WTC11 (cell line): ENCODE results near the gene DGKH. TPM values are rescaled to one million over a fixed set of nuclear protein-coding genes. Genes with fewer than 3 reads are reported as not detected.
A peak's percentile ranks its signal among the peaks of the same experiment; 100 is the strongest.

Source experiments
- ATAC-seq: fragments of 200-7000 bp; cut with Tn5 transposase; 2 replicates; pipeline ENCODE4 v1.10.0; 2021; ENCODE audit warnings: mild to moderate bottlenecking, moderate library complexity
- CTCF ChIA-PET: fragments of 300-600 bp; sonication (Branson Sonifier 250); formaldehyde crosslinking; loops from one replicate; lab custom pipeline; 2021; ENCODE audit warnings: antibody characterized with exemption; lab: Charles Lee
- POLR2A ChIA-PET: fragments of 350-600 bp; sonication (Branson Sonifier 250); formaldehyde crosslinking; loops from one replicate; lab custom pipeline; 2021; ENCODE audit warnings: antibody characterized with exemption; lab: Charles Lee
- DNase-seq: peaks from one replicate; pipeline ENCODE4 v3.0.0; 2021; ENCODE audit warnings: low spot score
- H3K27ac Mint-ChIP-seq: 2 replicates; pipeline ENCODE4 v1.8.0; 2021; ENCODE audit warnings: mixed read lengths
- H3K27me3 Mint-ChIP-seq: 2 replicates; pipeline ENCODE4 v1.8.0; 2021; ENCODE audit warnings: low read depth, mild to moderate bottlenecking, moderate library complexity, mixed read lengths
- H3K36me3 Mint-ChIP-seq: 2 replicates; pipeline ENCODE4 v1.8.0; 2021; ENCODE audit warnings: mixed read lengths
- H3K4me1 Mint-ChIP-seq: 2 replicates; pipeline ENCODE4 v1.8.0; 2022; ENCODE audit warnings: mixed read lengths
- H3K4me3 Mint-ChIP-seq: 2 replicates; pipeline ENCODE4 v1.8.0; 2021; ENCODE audit warnings: mild to moderate bottlenecking, moderate library complexity, mixed read lengths
- H3K9me3 Mint-ChIP-seq: 2 replicates; pipeline ENCODE4 v1.8.0; 2021; ENCODE audit warnings: mixed read lengths
- ELF4 ChIP-seq: sonication (generic); formaldehyde crosslinking; IDR thresholded peaks from 2 replicates; pipeline ENCODE4 v1.8.1; 2022; ENCODE audit warnings: low read depth, mild to moderate bottlenecking, moderate library complexity, missing genetic modification reagents
- GRHL2 ChIP-seq: fragments of 250-450 bp; sonication (Bioruptor Pico); IDR thresholded peaks from 2 replicates; pipeline ENCODE4 v1.8.0; 2022; ENCODE audit warnings: mild to moderate bottlenecking, moderate library complexity; ENCODE audit not compliant: insufficient replicate concordance, severe bottlenecking
- HMGA2 ChIP-seq: fragments of 250-450 bp; sonication (Bioruptor Pico); IDR thresholded peaks from 2 replicates; pipeline ENCODE4 v1.4.0; 2021; ENCODE audit warnings: mild to moderate bottlenecking, moderate library complexity
- TP53 ChIP-seq: sonication (generic); formaldehyde crosslinking; IDR thresholded peaks from 2 replicates; pipeline ENCODE4 v1.8.1; 2023; ENCODE audit warnings: mild to moderate bottlenecking, missing genetic modification reagents
- ZNF121 ChIP-seq: sonication (generic); formaldehyde crosslinking; IDR thresholded peaks from 2 replicates; pipeline ENCODE4 v1.8.0; 2023; ENCODE audit warnings: missing genetic modification reagents
- total RNA-seq: library from RNA; stranded (reverse); gene quantifications from 3 replicates; pipeline ENCODE4 v1.2.3, GENCODE V29; 2021
- TF ChIP-seq, protein P1 (sequence below): sonication (generic); formaldehyde crosslinking; IDR thresholded peaks from 2 replicates; pipeline ENCODE4 v1.8.1; 2023; ENCODE audit warnings: mild to moderate bottlenecking, moderate library complexity, missing genetic modification reagents
- TF ChIP-seq, protein P2 (sequence below): sonication (generic); formaldehyde crosslinking; IDR thresholded peaks from 2 replicates; pipeline ENCODE4 v1.8.0; 2023; ENCODE audit warnings: missing genetic modification reagents, mild to moderate bottlenecking, borderline replicate concordance
- TF ChIP-seq, protein P3 (sequence below): sonication (generic); formaldehyde crosslinking; IDR thresholded peaks from 2 replicates; pipeline ENCODE4 v1.8.1; 2022; ENCODE audit warnings: mild to moderate bottlenecking, missing genetic modification reagents, moderate library complexity, borderline replicate concordance
- TF ChIP-seq, protein P4 (sequence below): fragments of 200-600 bp; IDR thresholded peaks from 2 replicates; pipeline ENCODE4 v1.8.0; 2022; ENCODE audit warnings: antibody characterized with exemption
- TF ChIP-seq, protein P5 (sequence below): sonication (generic); formaldehyde crosslinking; IDR thresholded peaks from 2 replicates; pipeline ENCODE4 v1.8.1; 2023; ENCODE audit warnings: mild to moderate bottlenecking, missing genetic modification reagents, borderline replicate concordance
- TF ChIP-seq, protein P6 (sequence below): sonication (generic); formaldehyde crosslinking; IDR thresholded peaks from 2 replicates; pipeline ENCODE4 v1.8.1; 2023; ENCODE audit warnings: mild to moderate bottlenecking, missing genetic modification reagents

DGKH gene
- total RNA-seq, 1 experiment from 2014 or later, result 7.6 TPM

DNA sequence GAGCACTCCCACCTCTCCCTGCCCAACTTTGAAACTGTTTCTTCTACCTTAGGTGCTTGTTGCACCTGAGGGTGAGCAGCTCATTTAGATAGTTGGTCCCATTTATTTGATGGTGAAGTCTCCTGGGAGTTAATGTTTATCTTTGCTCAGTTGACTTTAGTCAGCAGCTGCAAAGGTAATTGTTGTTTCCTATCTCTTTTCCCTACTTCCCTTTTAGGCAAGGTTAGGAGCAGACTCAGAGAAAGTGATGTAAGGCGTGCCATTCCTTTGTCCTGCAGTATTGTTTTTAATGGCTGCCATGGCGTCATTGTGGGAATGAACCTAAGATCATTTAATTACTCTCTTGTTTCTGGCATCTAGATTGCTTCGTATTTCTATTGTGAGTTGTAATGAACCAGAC lies 235.1 kb downstream of the DGKH start (continued):
- TF ChIP-seq, protein P1, sequence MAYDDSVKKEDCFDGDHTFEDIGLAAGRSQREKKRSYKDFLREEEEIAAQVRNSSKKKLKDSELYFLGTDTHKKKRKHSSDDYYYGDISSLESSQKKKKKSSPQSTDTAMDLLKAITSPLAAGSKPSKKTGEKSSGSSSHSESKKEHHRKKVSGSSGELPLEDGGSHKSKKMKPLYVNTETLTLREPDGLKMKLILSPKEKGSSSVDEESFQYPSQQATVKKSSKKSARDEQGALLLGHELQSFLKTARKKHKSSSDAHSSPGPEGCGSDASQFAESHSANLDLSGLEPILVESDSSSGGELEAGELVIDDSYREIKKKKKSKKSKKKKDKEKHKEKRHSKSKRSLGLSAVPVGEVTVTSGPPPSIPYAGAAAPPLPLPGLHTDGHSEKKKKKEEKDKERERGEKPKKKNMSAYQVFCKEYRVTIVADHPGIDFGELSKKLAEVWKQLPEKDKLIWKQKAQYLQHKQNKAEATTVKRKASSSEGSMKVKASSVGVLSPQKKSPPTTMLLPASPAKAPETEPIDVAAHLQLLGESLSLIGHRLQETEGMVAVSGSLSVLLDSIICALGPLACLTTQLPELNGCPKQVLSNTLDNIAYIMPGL (CRISPR knock-in tag), result no peak
- TF ChIP-seq HMGA2 (no peak), GRHL2 (no peak)
- TF ChIP-seq, protein P2, sequence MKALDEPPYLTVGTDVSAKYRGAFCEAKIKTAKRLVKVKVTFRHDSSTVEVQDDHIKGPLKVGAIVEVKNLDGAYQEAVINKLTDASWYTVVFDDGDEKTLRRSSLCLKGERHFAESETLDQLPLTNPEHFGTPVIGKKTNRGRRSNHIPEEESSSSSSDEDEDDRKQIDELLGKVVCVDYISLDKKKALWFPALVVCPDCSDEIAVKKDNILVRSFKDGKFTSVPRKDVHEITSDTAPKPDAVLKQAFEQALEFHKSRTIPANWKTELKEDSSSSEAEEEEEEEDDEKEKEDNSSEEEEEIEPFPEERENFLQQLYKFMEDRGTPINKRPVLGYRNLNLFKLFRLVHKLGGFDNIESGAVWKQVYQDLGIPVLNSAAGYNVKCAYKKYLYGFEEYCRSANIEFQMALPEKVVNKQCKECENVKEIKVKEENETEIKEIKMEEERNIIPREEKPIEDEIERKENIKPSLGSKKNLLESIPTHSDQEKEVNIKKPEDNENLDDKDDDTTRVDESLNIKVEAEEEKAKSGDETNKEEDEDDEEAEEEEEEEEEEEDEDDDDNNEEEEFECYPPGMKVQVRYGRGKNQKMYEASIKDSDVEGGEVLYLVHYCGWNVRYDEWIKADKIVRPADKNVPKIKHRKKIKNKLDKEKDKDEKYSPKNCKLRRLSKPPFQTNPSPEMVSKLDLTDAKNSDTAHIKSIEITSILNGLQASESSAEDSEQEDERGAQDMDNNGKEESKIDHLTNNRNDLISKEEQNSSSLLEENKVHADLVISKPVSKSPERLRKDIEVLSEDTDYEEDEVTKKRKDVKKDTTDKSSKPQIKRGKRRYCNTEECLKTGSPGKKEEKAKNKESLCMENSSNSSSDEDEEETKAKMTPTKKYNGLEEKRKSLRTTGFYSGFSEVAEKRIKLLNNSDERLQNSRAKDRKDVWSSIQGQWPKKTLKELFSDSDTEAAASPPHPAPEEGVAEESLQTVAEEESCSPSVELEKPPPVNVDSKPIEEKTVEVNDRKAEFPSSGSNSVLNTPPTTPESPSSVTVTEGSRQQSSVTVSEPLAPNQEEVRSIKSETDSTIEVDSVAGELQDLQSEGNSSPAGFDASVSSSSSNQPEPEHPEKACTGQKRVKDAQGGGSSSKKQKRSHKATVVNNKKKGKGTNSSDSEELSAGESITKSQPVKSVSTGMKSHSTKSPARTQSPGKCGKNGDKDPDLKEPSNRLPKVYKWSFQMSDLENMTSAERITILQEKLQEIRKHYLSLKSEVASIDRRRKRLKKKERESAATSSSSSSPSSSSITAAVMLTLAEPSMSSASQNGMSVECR (CRISPR knock-in tag), result no peak
- TF ChIP-seq, protein P3, sequence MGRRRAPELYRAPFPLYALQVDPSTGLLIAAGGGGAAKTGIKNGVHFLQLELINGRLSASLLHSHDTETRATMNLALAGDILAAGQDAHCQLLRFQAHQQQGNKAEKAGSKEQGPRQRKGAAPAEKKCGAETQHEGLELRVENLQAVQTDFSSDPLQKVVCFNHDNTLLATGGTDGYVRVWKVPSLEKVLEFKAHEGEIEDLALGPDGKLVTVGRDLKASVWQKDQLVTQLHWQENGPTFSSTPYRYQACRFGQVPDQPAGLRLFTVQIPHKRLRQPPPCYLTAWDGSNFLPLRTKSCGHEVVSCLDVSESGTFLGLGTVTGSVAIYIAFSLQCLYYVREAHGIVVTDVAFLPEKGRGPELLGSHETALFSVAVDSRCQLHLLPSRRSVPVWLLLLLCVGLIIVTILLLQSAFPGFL (CRISPR knock-in tag), result no peak

DNA sequence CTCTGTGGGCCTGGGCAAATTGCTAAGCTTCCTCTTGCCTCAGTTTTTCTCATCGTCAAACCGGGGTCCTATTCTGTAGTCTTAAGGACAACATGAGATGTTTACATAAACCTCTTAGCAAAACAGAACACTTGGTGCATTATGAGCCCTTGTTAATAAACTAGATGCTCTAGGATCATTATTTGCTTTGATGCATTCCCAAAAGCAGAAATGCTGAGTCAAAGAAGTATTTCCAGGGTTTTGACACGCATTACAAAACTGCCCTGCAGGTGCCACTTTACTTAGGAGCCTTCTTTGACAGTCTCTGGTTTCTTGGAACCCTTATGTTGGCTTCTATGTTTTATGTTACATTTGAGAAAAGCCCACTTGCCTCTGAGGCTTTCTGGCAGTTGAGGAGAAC lies 235.6 kb downstream of the DGKH start:
- POLR2A ChIA-PET, result no interaction called here
- CTCF ChIA-PET, result interaction anchor here (1.0 kb wide), 1 partner anchor 12 kb away, joined by 3 read pairs; the partner anchor contains the start of gene AKAP11
- H3K27ac Mint-ChIP-seq, result peak overlapping the region; percentile 66; the same call in 1 of the 2 replicates

More for the DNA sequence above, 235.6 kb downstream of the DGKH start:
- Mint-ChIP-seq H3K27me3 (no peaks in the 10 kb centered on the region), H3K4me1 (peaks cover 23% of the 10 kb centered on the region), H3K9me3 (no peaks in the 10 kb centered on the region), H3K4me3 (no peak overlapping the region)
- ATAC-seq, result no peak
- TF ChIP-seq, protein P4, sequence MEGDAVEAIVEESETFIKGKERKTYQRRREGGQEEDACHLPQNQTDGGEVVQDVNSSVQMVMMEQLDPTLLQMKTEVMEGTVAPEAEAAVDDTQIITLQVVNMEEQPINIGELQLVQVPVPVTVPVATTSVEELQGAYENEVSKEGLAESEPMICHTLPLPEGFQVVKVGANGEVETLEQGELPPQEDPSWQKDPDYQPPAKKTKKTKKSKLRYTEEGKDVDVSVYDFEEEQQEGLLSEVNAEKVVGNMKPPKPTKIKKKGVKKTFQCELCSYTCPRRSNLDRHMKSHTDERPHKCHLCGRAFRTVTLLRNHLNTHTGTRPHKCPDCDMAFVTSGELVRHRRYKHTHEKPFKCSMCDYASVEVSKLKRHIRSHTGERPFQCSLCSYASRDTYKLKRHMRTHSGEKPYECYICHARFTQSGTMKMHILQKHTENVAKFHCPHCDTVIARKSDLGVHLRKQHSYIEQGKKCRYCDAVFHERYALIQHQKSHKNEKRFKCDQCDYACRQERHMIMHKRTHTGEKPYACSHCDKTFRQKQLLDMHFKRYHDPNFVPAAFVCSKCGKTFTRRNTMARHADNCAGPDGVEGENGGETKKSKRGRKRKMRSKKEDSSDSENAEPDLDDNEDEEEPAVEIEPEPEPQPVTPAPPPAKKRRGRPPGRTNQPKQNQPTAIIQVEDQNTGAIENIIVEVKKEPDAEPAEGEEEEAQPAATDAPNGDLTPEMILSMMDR, result no peak
- TF ChIP-seq ZNF121 (no peak), TP53 (CRISPR knock-in tag) (no peak), ELF4 (CRISPR knock-in tag) (no peak)
- TF ChIP-seq, protein P5, sequence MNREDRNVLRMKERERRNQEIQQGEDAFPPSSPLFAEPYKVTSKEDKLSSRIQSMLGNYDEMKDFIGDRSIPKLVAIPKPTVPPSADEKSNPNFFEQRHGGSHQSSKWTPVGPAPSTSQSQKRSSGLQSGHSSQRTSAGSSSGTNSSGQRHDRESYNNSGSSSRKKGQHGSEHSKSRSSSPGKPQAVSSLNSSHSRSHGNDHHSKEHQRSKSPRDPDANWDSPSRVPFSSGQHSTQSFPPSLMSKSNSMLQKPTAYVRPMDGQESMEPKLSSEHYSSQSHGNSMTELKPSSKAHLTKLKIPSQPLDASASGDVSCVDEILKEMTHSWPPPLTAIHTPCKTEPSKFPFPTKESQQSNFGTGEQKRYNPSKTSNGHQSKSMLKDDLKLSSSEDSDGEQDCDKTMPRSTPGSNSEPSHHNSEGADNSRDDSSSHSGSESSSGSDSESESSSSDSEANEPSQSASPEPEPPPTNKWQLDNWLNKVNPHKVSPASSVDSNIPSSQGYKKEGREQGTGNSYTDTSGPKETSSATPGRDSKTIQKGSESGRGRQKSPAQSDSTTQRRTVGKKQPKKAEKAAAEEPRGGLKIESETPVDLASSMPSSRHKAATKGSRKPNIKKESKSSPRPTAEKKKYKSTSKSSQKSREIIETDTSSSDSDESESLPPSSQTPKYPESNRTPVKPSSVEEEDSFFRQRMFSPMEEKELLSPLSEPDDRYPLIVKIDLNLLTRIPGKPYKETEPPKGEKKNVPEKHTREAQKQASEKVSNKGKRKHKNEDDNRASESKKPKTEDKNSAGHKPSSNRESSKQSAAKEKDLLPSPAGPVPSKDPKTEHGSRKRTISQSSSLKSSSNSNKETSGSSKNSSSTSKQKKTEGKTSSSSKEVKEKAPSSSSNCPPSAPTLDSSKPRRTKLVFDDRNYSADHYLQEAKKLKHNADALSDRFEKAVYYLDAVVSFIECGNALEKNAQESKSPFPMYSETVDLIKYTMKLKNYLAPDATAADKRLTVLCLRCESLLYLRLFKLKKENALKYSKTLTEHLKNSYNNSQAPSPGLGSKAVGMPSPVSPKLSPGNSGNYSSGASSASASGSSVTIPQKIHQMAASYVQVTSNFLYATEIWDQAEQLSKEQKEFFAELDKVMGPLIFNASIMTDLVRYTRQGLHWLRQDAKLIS (CRISPR knock-in tag), result no peak
- TF ChIP-seq, protein P6, sequence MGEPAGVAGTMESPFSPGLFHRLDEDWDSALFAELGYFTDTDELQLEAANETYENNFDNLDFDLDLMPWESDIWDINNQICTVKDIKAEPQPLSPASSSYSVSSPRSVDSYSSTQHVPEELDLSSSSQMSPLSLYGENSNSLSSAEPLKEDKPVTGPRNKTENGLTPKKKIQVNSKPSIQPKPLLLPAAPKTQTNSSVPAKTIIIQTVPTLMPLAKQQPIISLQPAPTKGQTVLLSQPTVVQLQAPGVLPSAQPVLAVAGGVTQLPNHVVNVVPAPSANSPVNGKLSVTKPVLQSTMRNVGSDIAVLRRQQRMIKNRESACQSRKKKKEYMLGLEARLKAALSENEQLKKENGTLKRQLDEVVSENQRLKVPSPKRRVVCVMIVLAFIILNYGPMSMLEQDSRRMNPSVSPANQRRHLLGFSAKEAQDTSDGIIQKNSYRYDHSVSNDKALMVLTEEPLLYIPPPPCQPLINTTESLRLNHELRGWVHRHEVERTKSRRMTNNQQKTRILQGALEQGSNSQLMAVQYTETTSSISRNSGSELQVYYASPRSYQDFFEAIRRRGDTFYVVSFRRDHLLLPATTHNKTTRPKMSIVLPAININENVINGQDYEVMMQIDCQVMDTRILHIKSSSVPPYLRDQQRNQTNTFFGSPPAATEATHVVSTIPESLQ (CRISPR knock-in tag), result no peak
- TF ChIP-seq, all 79 proteins: peak for 0
- peaks cover 19% of the 10 kb centered on the region for H3K36me3 Mint-ChIP-seq
- no peak for DNase-seq

Other genes starting within 250 kb of the DGKH start
- 19.9 to 22.2 TPM (median 20.8 TPM) in 3 replicates for gene VWA8, start 87.5 kb upstream of the DGKH start, total RNA-seq
- 16.7 to 18.2 TPM (median 17.7 TPM) in 3 replicates for gene AKAP11, start 223.5 kb downstream of the DGKH start, total RNA-seq